Vagina (tissue), 2 donors: Measurements from ENCODE around the gene EMC10. TPM values are rescaled to one million over a fixed set of nuclear protein-coding genes. Genes with fewer than 3 reads are reported as not detected.

ENCODE experiments used
- DNase-seq, 2 donors: peaks; one replicate each; pipeline ENCODE4 v3.0.0-alpha.2; 2017; ENCODE audit errors: extremely low spot score in 2 of 2
- H3K27ac ChIP-seq: fragments of 200-600 bp; sonication (generic); one replicate; pipeline ENCODE4 v1.5.1; 2019
- H3K27me3 ChIP-seq: fragments of 200-600 bp; sonication (generic); one replicate; pipeline ENCODE4 v1.5.1; 2019
- H3K36me3 ChIP-seq, 2 donors: fragments of 200-600 bp; sonication (generic); one replicate each; pipeline ENCODE4 v1.5.1; 2017 to 2019
- H3K4me1 ChIP-seq: fragments of 200-600 bp; sonication (generic); one replicate; pipeline ENCODE4 v1.5.1; 2019
- H3K4me3 ChIP-seq, 2 donors: fragments of 200-600 bp; sonication (generic); 1 replicate in 1 of 2; 2 replicates in 1 of 2; pipeline ENCODE4 v1.5.1; 2016 to 2019
- H3K9me3 ChIP-seq: fragments of 200-600 bp; sonication (generic); one replicate; pipeline ENCODE4 v1.5.1; 2019
- POLR2A ChIP-seq, 2 donors: fragments of 450-650 bp; IDR thresholded peaks; one replicate each; pipeline ENCODE4 v1.6.1; 2017; ENCODE audit warnings: antibody characterized with exemption in 2 of 2, mild to moderate bottlenecking in 2 of 2, moderate library complexity in 2 of 2
- POLR2AphosphoS5 ChIP-seq, 2 donors: sonication (generic); formaldehyde crosslinking; IDR thresholded peaks; one replicate each; pipeline ENCODE4 v1.9.0; 2017; ENCODE audit warnings: antibody characterized with exemption in 2 of 2, mild to moderate bottlenecking in 2 of 2, low read depth in 1 of 2; ENCODE audit not compliant: insufficient read depth in 1 of 2
- intact Hi-C: fragments of 100-400 bp; cut with DNase I; formaldehyde crosslinking; loops from one replicate; pipeline ENCODE4 v1.15.1; 2023
- total RNA-seq: library from RNA; depleted of rRNA; stranded (reverse); fragments of >200 nt; gene quantifications from one replicate; pipeline ENCODE4 v1.2.3, GENCODE V29; 2016
- TF ChIP-seq, protein P1 (sequence below), 3 experiments: fragments of 450-650 bp in 2 of 3; fragments of 200-600 bp in 1 of 3; sonication (generic) in 1 of 3; IDR thresholded peaks; one replicate each; pipeline ENCODE4 v1.5.1; 2017 to 2019; ENCODE audit warnings: antibody characterized with exemption in 3 of 3, mild to moderate bottlenecking in 2 of 3, moderate library complexity in 2 of 3

Gene EMC10
- total RNA-seq, 1 donor from 2014 or later = 33.1 TPM

DNA sequence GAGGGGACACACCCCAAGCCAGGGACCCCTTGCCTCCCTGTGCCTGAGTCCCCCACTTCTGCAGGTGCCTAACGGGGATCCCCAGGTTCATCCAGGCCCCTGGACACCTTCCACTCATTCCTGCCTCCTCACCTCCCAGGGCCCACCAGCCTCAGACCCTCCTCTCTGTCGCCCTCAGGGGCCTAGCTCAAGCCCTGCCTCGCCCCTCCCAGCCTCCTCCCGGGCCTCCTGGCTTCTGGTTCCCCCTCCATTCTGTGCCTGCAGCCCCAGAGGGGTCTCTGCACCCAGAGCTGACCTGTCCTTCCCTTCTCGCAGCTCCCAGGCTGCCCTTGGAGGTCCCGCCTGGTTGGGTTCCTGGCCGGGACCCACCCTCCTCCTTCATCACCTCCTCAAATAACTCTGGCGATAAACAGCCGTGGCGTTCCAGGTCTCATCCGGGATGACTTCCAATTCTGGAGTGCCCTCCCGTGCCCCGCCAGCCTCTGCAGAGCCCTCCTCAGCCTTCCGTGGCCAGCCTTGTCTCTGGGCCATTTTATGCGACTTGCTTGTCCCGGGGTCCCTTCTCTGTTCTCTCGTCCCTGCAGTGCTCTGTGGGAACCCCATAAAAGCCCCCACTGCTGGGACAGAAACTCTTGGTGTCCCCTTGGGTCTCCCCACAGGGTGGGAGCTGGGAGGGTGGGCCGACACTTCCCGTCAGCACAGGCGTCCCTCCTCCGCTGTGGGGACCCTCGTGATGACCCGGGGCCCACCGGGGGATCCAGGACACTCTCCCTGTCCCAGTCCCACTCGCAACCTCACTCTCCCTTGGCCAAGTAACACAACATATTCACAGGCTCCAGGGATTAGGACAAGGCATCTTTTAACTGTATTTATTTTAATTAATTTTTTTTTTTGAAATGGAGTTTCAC, 25.5 kb downstream of the EMC10 start:
- no peak for DNase-seq
- H3K4me1 ChIP-seq = no peaks in the 10 kb centered on the region
- H3K4me3 ChIP-seq = no peak overlapping the region
- intact Hi-C loops = no loop called here
- TF ChIP-seq POLR2A (IDR thresholded peaks at IDR 0.05) (no peak), POLR2AphosphoS5 (IDR thresholded peaks at IDR 0.05; ENCODE audit: insufficient read depth in 1 of 2, low read depth in 1 of 2) (no peak)
- no peaks in the 10 kb centered on the region for H3K36me3 ChIP-seq
- no peak overlapping the region for H3K27ac ChIP-seq
- no peaks in the 10 kb centered on the region for H3K27me3 ChIP-seq
- no peaks in the 10 kb centered on the region for H3K9me3 ChIP-seq

DNA sequence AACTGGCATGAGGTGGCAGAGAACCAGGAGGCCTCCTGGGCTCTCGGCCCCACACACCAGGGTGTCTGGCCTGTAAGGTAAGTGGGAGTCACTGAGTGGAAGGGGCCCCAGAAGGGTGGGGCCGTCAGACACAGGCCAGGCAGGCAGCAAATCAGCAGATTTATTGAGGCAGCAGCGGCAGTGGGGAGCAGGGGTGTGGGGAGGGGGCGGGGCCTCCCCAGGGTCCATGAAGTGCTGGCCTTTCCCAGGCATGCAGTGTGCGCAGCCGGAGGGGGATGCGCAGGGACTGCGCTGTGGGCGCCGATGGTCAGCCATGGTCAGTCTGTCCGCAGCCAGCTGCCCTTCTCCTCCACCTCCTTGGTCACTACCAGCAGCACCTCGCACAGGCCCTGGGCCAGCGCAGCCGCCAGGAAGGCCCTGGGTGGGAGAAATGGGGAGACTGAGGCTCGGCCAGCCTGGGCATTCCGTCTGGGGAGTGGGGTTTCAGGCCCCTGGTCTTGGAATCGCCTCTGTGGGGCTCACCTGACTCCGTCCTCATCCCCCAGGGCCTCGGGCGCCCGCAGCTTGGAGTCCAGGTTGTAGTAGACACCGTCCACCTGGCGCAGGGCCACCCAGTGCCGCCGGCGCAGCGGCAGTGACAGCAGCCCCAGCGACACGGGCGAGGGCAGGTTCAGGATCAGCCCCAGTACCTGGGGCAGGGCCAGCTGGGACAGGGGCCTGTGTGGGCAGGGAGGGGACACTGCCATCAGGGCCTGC, 29.7 kb downstream of the EMC10 start:
- Histone ChIP-seq H3K27me3 (no peaks in the 10 kb centered on the region), H3K4me1 (peaks cover 10% of the 10 kb centered on the region), H3K27ac (no peak overlapping the region), H3K36me3 (no peaks in the 10 kb centered on the region), H3K4me3 (no peak overlapping the region), H3K9me3 (no peaks in the 10 kb centered on the region)
- DNase-seq = no peak
- intact Hi-C loops = no loop called here
- no peak for TF ChIP-seq POLR2AphosphoS5 (IDR thresholded peaks at IDR 0.05; ENCODE audit: insufficient read depth in 1 of 2, low read depth in 1 of 2)
- no peak for TF ChIP-seq POLR2A (IDR thresholded peaks at IDR 0.05)
- TF ChIP-seq, protein P1, sequence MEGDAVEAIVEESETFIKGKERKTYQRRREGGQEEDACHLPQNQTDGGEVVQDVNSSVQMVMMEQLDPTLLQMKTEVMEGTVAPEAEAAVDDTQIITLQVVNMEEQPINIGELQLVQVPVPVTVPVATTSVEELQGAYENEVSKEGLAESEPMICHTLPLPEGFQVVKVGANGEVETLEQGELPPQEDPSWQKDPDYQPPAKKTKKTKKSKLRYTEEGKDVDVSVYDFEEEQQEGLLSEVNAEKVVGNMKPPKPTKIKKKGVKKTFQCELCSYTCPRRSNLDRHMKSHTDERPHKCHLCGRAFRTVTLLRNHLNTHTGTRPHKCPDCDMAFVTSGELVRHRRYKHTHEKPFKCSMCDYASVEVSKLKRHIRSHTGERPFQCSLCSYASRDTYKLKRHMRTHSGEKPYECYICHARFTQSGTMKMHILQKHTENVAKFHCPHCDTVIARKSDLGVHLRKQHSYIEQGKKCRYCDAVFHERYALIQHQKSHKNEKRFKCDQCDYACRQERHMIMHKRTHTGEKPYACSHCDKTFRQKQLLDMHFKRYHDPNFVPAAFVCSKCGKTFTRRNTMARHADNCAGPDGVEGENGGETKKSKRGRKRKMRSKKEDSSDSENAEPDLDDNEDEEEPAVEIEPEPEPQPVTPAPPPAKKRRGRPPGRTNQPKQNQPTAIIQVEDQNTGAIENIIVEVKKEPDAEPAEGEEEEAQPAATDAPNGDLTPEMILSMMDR (IDR thresholded peaks at IDR 0.05) = no peak

GRCh38 chr19:50506700-50507099, 30.4 kb downstream of the EMC10 start:
- H3K27ac ChIP-seq = no peak overlapping the region
- DNase-seq = no peak
- H3K27me3 ChIP-seq = no peaks in the 10 kb centered on the region
- H3K36me3 ChIP-seq = no peaks in the 10 kb centered on the region
- intact Hi-C loops = no loop called here
- no peak overlapping the region for H3K4me3 ChIP-seq
- H3K4me1 ChIP-seq = peaks cover 10% of the 10 kb centered on the region
- TF ChIP-seq, protein P1 (IDR thresholded peaks at IDR 0.05) = no peak
- TF ChIP-seq POLR2AphosphoS5 (IDR thresholded peaks at IDR 0.05; ENCODE audit: insufficient read depth in 1 of 2, low read depth in 1 of 2) = no peak
- no peak for TF ChIP-seq POLR2A (IDR thresholded peaks at IDR 0.05)
- H3K9me3 ChIP-seq = no peaks in the 10 kb centered on the region

DNA sequence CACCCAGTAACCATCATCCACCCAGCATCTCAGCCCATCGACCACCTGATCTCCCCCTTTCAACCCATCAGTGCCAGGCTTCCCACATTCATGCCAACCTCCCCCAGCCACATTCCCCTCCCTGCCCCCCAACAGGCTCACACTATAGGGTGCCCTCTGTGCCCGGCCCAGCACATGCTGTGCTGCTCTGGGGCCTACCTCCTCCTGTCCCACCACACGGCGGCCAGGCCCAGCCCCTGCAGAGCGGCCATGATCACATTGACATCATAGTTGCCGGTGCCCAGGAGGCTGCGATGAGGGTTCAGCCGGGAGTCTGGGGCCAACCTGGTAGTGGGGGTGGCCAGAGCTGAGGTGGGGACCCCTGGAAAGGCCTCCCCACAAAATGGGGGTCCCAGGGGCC, 31.1 kb downstream of the EMC10 start:
- H3K4me3 ChIP-seq = no peak overlapping the region
- H3K9me3 ChIP-seq = no peaks in the 10 kb centered on the region
- intact Hi-C loops = no loop called here
- no peak for TF ChIP-seq POLR2AphosphoS5 (IDR thresholded peaks at IDR 0.05; ENCODE audit: insufficient read depth in 1 of 2, low read depth in 1 of 2)
- TF ChIP-seq, protein P1 (IDR thresholded peaks at IDR 0.05) = no peak
- no peak for DNase-seq
- no peaks in the 10 kb centered on the region for H3K36me3 ChIP-seq
- no peak overlapping the region for H3K27ac ChIP-seq
- no peaks in the 10 kb centered on the region for H3K27me3 ChIP-seq
- H3K4me1 ChIP-seq = peaks cover 10% of the 10 kb centered on the region

- intact Hi-C loops = no loop called here
- TF ChIP-seq POLR2A (IDR thresholded peaks at IDR 0.05) (no peak), POLR2AphosphoS5 (IDR thresholded peaks at IDR 0.05; ENCODE audit: insufficient read depth in 1 of 2, low read depth in 1 of 2) (no peak)
- TF ChIP-seq, protein P1 (IDR thresholded peaks at IDR 0.05) = no peak
- Histone ChIP-seq H3K4me1 (peaks cover 10% of the 10 kb centered on the region), H3K27me3 (no peaks in the 10 kb centered on the region), H3K36me3 (no peaks in the 10 kb centered on the region), H3K4me3 (no peak overlapping the region), H3K27ac (no peak overlapping the region), H3K9me3 (no peaks in the 10 kb centered on the region)
- peak in 1 of 2 donors; percentile 74 for DNase-seq
Measured at GRCh38 chr19:50508843-50509190, 32.5 kb downstream of the EMC10 start.
